C4-2B (cell line): Measurements from ENCODE around the gene PLXDC1.

Source experiments
- ZFX ChIP-seq: fragments of 450-650 bp; IDR thresholded peaks from 2 replicates; pipeline ENCODE4 v1.6.1; 2017
- TF ChIP-seq, protein P1 (sequence below): fragments of 450-650 bp; conservative IDR thresholded peaks from 2 replicates; pipeline ENCODE4 v1.5.1; 2017; ENCODE audit warnings: mild to moderate bottlenecking

DNA sequence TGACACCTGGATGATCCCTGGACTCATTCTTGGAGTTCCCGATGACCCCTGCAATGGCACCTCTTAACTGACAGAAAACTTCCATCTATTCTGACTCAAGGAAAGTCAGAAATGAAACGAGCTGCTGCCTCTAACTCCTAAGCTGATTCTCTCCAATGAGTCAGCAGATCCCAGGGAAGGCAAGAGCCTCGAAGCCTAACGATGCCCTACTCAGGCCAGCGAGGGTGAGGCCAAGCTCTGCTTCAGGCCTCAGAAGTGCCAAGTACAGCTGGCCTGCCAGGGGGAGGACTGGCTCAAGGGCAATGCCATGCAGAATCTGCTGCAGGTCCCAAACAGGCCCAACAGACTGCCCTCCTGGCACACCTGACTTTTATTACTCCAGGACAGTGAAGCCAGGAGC is 36.3 kb downstream of the PLXDC1 start:
- TF ChIP-seq, protein P1, sequence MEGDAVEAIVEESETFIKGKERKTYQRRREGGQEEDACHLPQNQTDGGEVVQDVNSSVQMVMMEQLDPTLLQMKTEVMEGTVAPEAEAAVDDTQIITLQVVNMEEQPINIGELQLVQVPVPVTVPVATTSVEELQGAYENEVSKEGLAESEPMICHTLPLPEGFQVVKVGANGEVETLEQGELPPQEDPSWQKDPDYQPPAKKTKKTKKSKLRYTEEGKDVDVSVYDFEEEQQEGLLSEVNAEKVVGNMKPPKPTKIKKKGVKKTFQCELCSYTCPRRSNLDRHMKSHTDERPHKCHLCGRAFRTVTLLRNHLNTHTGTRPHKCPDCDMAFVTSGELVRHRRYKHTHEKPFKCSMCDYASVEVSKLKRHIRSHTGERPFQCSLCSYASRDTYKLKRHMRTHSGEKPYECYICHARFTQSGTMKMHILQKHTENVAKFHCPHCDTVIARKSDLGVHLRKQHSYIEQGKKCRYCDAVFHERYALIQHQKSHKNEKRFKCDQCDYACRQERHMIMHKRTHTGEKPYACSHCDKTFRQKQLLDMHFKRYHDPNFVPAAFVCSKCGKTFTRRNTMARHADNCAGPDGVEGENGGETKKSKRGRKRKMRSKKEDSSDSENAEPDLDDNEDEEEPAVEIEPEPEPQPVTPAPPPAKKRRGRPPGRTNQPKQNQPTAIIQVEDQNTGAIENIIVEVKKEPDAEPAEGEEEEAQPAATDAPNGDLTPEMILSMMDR = no peak
- TF ChIP-seq ZFX = no peak
